NCI-H1417 (cell line): ENCODE results near the gene SEMA5A.

Experiments used
- DNase-seq, 3 experiments: peaks; one replicate each; lab custom pipeline; 2025; lab: John Stamatoyannopoulos, UW

SEMA5A gene

DNA sequence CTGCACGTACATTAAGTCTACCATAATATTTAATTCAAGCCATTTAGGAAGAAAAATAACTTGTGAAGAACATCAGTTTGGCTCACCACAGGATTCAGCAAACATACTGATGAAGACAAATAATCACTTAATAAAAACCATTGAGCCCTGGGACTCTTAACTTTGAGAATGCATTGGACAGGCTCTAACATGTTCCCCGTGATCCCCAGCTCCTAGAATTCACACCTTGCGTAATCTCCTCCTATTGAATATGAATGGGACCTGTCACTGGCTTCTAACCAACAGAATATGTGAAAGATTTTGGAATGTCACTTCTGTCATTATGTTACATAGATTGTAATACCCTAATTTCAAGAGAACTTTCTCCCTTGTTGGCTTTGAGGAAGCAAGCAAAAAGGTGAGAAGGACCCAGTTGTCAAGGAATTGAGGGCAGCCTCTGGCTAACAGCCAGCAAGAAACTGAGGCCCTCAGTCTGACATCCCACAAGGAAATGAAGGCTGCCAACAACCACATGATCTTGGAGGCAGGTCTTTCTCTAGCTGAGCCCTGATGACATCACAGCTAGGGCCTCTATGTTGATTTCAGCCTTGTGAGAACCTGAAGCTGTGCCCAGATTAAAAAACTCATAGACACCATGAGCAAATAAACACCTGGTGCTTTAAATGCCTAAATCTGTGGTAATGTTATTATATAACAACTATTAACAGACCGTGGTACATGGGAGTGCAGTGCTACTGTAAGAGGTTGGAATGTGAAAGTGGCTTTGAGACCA is 433.2 kb downstream of the SEMA5A start:
- no peak for DNase-seq

DNA sequence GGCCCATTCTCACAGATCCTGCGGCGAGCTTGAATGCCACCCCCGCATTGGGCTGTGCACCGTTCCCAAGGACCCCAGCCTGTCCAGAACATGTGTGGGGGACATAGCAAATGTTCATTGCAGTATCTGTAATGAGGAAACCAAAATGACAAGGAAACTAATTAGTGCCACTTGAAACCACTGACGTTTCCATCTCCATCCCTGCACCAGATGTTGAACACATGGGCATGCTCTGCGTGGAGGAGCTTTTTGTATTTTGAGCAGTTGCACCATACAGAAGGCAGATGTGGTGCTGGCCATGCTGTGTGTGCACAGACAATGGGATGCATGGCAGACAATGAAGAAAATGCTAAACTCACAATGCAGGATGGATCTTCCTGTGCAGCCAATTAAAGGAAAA is 437.7 kb downstream of the SEMA5A start:
- no peak for DNase-seq

GRCh38 chr5:9105851-9106250 is 440.0 kb downstream of the SEMA5A start:
- no peak for DNase-seq

DNA sequence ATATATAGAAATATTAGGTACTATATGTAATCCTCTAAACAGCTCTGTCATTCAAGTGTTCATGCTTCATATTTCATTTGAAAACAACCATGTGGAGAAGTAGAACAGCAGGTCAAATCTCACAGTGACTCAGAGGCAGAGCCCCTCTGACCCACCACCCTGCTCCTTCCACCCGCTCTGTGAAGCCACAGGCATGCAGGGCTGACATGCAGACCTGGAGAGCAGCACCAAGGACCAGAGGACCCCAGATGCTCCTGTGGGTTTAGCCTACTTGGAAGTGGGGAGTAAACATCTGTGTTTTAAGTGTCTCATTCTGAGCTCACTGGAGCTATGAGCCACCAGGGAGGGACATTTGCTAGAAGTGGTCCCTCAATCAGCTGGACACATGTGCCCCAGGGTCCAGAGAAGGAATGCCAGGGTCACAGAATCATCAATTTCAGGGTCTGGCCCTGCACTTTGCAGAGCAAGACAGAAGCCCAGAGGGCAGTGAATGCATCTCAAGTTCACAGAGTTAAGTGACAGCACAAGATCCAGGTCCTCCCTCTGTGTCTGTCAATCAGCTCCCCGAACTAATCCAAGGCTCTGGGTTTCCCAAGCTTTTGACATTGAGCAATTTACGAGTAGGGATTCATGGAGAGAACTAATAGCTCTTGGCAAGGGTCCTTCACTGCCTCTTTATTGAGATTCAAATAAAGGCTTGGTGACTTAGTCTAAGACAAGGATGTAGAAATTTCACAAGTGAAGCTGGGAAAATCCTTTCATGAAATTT is 441.1 kb downstream of the SEMA5A start:
- DNase-seq, result no peak

DNA sequence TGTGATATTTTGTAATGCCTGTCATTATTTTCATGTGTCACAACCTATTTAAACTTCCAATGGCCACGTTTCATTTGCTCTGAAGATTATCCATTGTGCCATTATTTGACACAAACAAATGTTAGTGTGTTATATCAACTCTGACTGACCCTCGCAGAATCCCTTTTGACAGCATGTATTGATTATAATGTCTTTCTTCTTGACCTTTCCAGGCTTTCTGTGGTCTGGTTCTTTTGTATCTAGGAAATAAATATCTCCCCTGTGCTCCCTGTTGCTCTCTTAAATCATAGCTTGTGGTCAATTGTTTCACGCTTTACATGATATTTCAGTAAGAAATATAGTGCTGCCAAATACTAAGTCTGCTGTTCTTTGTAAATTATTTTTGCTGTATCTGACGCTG is 442.6 kb downstream of the SEMA5A start:
- no peak for DNase-seq

DNA sequence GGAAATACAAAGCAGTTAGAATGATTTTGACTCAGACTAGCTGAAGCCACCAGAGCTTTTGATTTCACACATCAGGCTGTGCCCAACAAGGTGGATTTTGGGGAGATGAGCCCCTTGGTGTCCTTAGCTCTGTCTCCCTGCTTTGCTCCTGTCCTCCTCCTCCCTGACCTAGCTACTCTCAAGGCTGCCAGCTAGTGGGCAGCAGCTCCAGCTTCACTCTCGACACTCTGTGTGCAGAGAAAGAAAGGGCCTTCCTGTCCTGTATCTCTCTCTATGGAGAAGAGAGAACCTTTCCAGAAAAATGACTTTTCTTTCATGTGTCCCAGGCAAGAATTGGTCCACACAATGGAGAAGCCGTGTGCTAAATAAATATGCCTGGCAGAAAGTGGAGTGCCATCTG is 446.2 kb downstream of the SEMA5A start:
- no peak for DNase-seq

- DNase-seq, result no peak
These were observed 446.9 kb downstream of the SEMA5A start for GRCh38 chr5:9098990-9099389.

DNA sequence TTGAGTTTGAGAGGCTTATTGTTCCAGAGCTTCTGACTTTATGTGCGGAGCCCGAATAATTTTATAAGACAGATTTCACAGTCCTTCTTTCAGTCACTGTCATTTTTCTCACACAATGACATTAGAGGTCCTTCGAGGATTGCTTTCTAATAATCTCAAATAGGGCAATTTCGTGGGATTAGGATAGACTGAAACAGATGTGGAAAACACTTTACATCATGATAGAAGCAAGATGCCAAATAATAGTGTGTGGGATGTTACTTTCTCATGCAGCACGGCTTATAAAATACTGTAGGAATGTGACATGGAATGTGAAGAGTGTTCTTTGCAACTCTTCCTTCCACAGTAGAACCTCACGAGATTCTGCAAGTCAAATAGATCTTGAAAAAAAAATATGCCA is 451.3 kb downstream of the SEMA5A start:
- no peak for DNase-seq

DNA sequence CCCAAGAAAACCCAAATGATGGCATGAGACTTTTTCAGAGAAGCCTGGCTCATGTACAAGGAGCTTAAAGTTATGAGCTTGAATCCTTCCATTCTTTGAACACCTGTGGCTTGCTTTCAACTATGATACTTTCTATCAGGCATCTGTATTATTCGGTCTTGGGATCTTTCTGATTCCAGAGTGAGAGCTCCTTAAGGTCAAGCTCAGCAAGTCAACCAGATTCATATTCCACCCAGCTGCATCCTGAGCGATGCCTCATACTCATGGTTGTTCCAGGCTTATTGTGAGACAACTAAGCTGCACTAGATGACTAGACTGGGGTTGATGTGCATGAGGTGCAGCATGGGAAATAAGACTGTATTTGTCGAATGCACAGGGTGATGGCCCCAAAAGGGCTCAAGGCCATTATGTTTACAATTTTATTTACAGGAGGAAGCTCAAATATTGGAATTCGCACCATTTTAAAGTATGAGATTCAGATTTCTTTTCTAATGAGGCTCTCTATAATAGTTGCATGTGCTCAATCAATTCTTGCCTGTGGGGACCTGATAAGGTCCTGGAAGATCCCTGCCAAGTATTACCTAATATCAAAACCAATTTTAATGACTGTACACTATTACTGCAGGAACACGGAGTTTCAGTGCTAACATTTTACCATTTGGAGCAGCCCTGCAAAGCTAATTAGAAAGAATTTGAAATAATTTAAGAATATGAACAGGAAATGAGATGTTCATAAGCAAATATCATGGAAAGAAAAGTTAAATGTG is 453.8 kb downstream of the SEMA5A start:
- no peak for DNase-seq

DNA sequence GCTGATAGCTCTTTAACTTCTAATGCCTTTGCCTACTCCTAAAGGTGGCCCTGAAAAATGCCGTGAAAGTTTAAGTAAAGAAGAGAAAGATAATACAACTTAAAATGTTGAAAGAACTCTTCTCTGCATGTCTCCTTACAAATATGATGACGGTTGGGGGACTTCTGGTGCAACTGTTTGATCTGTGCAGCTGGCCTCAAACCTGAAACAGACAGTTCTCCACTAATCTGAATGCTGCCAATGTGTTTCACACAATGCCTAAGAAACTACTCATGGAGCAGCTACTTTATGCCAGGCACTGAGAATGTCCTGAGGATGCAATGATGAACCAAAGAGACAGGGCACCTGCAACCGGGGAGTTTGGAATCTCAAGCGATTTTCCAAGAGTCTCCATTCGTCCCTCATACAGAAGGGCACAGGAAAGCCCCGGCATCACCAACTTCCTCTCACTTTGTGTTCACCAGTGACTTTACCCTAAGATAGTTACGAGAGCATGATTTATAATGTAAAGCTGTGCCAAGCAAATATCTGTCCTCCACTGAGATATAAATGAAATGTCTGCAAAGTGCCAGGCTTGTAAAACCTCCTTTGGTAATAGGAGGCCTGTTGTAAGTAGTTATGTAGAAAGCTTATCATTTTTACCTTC is 455.4 kb downstream of the SEMA5A start:
- no peak for DNase-seq

DNA sequence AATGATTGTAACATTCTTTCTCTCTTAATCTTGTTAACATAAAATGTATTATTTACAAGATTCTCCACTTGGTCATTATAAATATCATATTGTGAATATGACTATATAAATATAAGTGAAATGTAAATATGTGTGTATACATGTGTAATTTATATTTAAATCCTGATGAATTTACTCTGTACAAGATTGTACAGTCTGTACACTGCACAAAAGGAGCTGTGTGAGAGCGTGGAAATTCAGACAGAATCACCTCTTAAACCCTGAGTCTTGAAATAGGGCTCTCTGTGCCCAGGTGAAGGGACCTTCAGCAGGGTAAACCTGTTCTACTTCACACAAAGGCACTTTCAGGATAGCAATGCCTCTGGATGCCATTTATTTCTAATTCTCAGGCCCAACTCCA is 456.0 kb downstream of the SEMA5A start:
- no peak for DNase-seq

DNA sequence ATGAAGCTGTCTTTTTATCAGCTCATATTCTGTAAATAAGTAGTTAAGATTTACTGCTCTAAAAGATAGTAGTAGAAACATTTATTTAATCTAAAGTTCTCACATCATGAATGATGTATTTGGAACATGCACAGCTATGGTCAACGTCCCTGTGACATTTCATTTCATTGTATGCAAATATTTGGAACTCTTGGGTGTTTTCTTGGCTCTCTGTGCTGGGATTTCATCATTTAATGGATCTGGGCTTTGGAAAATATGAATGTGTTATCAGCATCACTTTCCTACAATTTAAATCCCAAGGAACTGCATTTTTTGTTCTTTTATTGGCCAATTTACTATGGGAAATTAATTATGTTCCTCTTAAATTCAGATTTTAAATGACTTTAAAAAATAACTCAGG is 462.9 kb downstream of the SEMA5A start:
- no peak for DNase-seq

GRCh38 chr5:9072701-9073100 is 473.2 kb downstream of the SEMA5A start:
- DNase-seq, result no peak

- DNase-seq, result no peak
These were observed 474.4 kb downstream of the SEMA5A start for GRCh38 chr5:9071524-9071923.

DNA sequence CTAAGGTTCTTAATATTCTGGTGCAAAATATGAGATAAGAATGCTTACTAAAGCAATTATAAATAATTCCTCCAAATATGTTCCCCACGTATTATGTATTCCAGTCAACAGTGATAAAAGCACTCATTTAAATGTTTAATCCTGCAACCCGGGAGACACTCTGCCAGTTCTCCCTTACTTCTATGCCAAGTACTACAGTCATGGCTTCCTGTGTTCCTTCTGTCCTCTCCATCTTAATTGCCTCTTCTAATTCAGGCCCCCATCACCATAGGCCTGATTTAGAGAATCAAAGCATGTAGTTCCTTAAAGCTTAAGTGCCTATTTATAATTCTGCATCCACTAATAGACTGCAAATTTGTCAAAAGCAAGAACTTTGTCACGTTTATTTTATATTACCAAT is 474.8 kb downstream of the SEMA5A start:
- DNase-seq, result no peak

GRCh38 chr5:9069650-9070049 is 476.2 kb downstream of the SEMA5A start:
- no peak for DNase-seq

DNA sequence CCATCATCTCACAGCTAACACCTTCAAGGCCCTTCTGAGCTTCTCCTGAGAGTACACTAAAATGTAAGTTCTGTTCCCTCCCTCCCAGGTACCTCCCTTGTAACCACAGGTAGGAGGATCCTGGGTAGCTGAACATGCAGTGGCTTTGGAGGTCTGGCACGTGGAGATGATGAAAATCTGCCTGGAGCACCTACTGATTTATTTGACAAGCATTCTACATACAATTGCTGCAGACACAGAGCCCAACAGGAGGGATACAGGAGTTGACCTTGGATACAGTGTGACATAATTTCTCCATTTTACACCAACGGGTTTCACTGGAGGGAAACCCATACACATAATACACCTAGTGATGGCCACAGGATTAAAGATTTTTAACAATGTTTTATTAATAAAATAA is 478.7 kb downstream of the SEMA5A start:
- DNase-seq, result no peak

DNA sequence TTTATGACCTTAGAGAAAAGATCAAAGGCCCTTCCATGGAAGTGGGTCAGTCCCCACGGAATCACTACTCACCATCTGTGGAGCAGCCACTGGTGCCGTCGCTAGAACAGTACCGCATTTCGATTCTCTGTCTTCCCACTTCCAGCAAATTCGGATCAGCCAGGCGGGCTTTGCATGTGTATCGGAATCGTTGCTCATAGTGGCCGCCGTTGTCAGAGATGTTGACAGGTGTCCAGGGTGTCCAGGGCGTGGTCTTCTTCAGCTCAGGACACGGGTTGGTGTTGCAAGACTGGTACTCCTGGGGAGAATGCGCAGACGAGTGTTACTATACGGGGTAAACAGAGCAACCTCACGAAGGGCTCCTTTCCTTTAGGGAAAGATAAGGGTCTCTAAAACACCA is 479.5 kb downstream of the SEMA5A start:
- no peak for DNase-seq

DNA sequence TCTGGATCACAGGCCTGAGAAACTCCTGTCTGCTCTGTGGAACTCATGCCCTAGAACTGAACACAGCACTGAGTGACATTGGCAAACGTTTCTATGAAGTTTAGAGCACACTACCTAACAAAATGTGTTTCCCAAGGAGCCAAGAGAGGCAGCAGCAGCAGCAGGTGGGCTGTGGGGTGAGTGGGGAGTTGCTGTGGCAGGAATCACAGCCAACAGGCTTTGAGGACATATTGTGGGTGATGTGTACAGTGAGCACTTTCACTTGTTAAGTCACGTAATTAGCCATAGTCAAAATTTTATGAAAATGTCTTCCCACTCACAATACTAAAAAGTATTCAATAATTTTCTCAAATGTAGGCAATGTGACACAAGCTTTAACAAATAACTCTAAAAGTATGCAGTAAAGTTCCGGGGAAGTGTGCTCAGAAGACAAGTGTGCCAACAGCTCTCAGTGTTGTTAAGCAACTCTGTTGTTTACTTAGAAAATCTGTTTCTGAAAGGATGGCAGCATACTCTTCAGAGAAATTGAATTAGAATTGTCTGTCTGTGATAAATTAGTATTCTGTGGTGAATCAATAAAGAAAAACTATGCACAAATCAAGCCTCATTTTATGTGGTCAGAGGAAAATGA is 482.1 kb downstream of the SEMA5A start:
- DNase-seq, result no peak

- no peak for DNase-seq
These were observed 483.0 kb downstream of the SEMA5A start for GRCh38 chr5:9062873-9063272.

GRCh38 chr5:9059920-9060691 is 485.8 kb downstream of the SEMA5A start:
- no peak for DNase-seq
